GM19468 (cell line): Measurements from ENCODE around the gene ZBTB7A.
"Not testable (repeated sequence)": the region's sequence is repeated elsewhere in the genome, so short reads cannot be mapped to it uniquely, and the experiment has no call there.

Experiments
- ATAC-seq: cut with Tn5 transposase; IDR thresholded peaks from one replicate; pipeline ENCODE4 v1.9.1; 2021; ENCODE audit warnings: mild to moderate bottlenecking, moderate library complexity, moderate number of reproducible peaks; ENCODE audit not compliant: unreplicated experiment; ENCODE audit errors: extremely low read depth

Gene ZBTB7A

GRCh38 chr19:4000798-4001197 is 65.9 kb downstream of the ZBTB7A start:
- ATAC-seq: not testable (repeated sequence)

DNA sequence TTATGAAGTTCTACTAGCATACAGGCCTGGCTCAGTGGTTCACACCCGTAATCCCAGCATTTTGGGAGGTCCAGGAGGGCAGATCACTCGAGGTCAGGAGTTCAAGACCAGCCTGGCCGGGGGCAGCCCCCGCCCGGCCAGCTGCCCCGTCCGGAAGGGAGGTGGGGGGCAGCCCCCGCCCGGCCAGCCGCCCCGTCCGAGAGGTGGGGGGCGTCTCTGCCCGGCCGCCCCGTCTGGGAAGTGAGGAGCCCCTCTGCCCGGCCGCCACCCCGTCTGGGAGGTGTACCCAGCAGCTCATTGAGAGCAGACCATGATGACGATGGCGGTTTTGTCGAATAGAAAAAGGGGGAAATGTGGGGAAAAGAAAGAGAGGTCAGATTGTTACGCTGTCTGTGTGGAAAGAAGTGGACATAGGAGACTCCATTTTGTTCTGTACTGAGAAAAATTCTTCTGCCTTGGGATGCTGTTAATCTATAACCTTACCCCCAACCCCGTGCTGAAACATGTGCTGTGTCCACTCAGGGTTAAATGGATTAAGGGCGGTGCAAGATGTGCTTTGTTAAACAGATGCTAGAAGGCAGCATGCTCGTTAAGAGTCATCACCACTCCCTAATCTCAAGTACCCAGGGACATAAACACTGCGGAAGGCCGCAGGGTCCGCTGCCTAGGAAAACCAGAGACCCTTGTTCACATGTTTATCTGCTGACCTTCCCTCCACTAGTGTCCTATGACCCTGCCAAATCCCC is 67.9 kb downstream of the ZBTB7A start:
- ATAC-seq: not testable (repeated sequence)

DNA sequence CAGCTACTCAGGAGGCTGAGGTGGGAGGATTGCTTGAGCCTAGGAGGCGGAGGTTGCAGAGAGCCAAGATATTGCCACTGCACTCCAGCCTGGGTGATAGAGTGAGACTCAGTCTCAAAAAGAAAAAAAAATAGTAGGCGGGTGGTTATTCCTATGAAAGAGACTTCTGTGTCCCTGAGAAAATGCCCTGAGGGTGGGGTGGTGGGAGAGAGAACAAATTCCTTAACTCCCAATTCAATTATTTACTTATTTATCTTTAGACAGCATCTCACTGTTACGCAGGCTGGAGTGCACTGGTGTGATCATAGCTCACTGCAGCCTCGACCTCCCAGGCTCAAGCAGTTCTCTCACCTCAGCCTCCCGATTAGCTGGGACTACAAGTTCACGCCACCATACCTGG is 71.1 kb downstream of the ZBTB7A start:
- ATAC-seq: no peak
